Fibroblast of peridontal ligament (primary cell): ENCODE data around the gene URAD.

ENCODE experiments used
- DNase-seq: peaks from one replicate; pipeline ENCODE4 v3.0.0-alpha.2; 2010; ENCODE audit errors: extremely low read depth

URAD gene

DNA sequence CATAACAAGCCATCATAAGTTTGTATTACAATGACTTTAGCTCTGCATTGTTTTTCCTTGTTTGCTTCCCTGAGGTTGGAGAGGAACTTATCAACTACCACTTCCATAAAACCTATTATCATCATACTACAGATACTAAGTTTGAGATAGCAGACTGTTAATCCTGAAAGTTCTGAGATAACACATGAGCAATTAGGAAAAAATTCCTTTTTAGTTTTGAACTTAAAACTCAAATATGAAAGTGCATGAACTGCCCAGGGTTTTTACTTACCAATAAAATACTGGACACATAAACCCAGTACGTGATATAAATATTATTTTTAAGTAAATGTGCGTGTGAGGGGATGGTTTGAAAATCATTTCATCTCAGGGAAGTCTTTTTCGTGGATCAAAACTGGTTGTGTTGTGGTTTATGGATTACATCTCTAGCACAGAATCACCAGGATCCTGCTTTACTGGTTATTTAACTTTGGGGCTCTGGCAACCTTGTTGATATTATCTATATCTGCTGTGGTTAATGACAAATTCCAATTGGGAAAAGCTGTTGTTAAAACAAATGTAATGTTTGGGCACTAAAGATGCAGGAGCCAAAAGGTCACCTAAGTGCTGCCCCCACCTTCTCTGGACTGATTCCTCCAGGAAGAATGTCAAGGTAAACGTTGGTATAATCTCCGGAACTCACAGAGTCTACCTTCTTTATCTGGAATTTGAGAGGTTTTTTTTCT, 31.8 kb downstream of the URAD start:
- no peak for DNase-seq

DNA sequence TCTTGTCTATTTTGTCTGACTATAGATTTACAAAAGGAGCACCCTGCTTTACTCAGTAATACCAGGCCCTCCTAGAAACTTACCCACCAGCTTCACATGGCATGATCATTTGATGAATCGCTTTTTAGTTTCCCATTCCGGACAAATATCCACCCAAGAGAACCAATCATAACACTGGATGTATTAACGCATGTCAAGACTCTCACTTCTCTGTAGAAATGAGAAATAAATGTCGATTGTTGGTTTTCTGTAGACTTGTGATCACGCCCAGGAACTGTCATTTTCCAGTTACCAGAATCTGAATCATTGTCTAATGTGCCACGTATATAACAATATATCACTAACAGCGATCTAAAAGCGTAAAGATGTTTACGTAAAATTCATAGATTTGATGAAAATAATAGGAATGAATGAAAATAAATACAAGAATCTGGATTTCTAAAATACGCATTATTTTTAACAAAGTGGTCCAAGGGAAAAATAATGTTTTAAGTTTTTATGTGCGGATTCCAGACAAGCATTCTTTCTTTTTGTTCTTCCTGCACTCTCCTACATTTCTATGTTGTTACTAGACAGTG, 33.4 kb downstream of the URAD start:
- DNase-seq, result no peak

DNA sequence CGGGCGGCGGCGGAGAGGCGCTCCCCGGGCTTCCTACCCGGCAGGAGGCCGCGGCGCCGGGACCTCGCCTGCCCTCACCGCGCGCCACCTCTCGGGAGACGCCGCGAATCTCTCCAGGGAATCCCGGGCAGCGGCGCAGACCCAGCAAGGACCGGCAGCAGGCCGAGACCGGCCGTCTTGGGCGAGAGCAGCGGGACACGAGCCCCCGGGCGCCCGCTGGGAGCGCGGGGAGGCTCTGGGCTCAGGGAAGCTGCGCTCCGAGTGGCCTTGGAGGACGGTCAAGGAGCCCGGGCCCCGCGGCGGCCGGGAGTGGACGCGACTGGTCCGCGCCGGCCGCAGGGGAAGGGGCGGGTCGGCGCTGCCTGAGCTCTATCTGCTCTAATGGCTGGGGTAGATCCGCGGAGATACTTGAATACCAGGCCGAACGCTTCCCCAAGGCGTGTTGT, 34.1 kb downstream of the URAD start:
- DNase-seq, result no peak

DNA sequence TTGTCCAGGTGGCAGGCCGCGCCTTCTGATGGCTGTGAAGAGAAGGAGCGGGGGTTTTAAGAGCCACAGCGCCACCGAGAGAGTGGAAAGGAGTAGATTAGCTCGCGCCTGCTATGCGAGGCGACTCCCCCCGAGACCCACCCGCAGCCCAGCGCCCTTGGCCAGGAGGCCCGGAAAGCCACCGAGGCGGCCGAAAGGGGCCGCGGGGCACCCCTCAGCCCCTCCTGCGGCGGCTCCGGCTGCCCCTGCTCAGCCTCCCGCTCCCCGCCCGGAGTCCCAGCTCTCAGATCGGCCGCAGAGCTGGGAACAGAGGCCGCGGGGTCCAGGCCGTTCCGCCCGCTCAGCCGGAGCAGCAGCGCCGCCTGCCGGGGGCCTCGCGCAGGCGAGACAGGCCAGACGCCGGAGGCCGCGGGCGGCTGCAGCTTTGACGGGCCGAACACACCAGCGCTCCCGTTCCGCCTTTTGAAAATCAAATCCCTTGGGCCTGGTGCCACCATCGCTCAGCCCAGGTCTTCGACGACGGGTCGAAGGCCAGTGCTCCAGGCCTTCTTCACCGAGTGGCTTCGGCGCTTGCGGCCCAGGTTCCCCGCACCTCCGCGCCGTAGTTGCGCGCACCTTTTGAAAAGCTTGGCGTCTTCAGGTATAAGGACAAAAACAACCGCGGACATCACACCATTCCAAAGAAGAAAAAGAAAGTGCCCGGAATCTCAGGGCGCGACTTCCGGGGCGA, 34.7 kb downstream of the URAD start:
- DNase-seq, result peak; percentile 31

DNA sequence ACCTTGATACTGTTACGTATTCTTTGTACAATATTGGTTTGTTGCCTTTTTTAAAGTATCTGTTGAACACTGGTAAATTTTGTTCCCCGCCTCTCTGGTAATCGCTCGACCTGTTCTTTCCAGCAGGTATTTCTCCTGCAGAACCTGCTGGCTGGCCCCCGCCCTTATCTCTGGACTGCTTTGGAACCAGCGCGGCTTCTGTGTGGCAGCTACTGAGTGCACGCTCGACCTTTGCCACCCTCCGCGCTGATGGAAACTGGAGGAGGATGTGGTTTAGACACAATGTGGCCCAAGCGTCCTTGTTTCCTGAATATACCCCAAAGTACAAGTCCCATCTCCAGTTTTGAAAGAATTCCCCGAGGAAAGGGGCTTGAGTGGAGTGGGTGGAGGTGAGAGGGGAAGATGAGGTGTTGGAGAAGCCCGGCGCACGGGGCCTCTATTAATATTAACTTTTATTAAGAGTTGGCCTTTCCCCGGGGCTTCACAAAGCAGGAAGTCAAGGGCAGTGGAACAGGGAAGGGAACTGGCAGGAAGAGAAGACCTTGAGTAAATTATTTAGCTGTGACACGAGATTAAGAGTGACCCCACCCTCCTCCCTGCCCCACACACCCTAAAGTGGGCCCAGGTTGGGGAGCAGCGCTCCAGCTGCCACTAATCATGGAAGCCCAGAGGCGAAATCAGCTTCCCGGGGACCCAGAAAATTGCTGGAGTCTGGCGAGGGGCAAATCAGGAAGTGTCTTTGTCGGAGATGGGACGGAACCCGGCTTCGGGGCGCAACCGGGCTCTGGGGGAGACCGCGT, 35.4 kb downstream of the URAD start:
- DNase-seq, result no peak

DNA sequence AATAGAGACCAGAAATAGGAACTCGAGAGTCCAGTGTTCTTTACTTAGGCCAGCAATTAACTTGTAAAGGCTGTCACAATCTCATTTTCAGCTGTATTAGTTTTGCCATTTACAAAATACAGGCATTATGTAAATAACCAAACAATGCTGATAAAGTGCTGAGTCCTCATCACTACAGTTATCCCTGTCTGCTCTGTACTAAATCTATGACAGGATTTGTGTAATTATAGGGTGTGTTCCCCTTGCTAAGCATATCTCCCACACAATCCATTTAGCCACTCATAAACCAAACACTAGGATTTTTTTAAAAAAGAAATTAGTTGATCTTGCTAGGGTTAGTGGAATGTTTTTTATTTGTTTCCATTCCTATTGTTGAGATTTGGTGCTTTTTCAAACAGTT, 45.5 kb downstream of the URAD start:
- no peak for DNase-seq

DNA sequence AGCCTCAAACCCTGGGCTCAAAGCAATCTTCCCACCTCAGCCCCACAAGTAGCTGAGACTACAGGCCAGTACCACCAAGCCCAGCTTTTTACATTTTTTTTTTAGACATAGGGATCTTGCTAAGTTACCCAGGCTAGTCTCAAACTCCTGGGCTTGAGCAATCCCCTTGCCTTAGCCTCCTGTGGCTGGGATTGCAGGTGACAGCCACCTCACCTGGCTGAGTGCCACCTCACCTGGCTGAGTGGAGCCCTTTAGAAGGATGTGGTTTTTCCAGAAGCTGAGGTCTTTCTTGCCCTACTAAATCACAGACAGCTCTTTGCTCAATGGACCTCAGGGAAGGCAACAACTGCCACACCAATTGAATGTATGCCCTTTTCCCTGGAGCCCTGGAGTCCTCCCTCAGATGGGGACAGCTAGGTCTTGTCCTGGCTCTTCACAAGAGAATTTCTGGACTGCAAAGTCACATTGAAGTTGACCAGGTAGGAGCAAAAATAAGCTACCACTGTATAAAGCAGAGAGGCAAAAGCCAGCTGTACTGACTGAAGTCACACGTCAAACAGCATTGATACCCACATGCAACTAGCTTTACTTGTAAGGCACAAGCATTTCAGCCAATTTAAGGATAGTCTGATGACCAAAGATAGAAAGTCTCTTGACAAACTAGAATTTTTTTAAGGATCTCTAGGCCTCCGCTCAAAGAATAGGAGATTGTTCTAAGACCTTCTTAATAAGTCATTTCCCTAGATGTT, 54.7 kb downstream of the URAD start:
- no peak for DNase-seq

DNA sequence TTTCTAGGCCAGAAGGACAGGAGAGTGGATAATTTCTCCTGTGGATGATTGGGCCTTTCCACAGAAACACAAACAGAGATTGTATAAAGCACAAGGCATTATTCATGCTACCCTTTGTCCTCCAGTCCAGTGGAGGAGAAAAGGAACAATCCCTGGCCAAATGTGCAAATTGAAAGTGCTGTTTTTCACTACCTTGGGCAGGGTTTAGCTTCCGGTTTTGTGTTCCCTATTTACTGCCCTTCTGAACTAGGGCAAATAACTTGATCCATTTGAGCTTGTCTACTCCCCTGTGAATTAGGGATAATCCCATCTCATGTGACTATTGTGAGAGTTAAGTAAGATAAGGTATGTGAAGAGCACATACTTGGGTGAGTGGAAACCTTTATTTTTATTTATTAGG, 55.4 kb downstream of the URAD start:
- no peak for DNase-seq

DNA sequence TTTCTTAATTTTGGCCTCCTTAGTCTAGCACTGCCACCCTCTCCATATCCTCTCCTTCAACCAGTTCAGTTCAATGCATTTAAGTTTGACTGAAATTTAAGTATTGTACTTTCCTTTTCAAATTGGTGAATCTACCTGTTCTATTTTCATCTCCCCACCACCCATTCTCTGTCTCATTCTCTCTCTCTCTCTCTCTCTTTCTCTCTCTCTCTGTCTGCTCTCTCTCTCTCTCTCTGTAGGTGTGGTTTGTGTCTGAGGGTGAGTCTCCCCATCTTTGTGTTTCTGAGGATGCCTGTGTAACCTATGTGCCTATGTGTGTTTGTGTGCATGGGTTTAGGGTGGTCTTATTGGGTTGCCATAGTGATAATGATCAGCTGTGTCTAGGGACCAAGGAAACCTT, 58.6 kb downstream of the URAD start:
- DNase-seq, result no peak

DNA sequence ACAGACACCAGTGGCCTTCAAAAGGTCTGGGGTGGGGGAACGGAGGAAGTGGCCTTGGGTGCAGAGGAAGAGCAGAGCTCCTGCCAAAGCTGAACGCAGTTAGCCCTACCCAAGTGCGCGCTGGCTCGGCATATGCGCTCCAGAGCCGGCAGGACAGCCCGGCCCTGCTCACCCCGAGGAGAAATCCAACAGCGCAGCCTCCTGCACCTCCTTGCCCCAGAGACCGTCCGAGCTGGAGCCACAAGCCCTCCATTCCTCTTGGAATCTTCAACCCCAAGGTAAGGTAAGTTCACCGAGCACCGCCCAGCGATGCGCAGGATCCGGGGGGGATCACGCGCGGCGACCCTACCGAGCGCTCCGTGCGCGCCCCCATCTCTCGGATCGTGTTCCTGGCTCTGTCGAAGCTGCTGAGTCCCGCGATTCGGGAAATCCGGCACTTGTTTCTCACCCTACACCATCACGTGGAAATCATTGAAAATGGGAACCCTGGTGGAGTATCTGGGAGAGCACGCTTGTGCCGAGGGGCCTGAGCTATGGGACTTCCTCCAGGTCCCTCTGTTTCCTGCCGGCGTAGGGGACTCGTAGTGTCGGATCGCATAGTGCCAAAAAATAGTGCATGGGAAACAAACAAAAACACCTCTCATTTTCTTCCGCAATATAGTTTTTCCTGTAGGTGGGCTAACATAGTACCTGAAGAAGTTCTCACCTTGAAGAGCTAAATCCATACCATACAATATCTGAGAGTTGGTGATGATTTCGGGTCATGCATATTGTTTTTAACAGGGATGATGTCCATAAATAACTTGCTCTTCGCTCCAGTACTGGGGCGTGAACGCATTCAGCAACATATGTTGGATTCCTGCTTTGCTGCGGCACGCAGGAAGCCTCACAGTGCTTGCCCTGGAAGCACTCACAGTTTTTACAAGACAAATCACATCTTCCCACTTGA, 59.4 kb downstream of the URAD start:
- DNase-seq, result no peak

DNA sequence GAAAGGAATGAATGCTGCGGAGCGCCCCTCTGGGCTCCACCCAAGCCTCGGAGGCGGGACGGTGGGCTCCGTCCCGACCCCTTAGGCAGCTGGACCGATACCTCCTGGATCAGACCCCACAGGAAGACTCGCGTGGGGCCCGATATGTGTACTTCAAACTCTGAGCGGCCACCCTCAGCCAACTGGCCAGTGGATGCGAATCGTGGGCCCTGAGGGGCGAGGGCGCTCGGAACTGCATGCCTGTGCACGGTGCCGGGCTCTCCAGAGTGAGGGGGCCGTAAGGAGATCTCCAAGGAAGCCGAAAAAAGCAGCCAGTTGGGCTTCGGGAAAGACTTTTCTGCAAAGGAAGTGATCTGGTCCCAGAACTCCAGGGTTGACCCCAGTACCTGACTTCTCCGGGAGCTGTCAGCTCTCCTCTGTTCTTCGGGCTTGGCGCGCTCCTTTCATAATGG, 60.1 kb downstream of the URAD start:
- DNase-seq, result no peak
